Skeletal muscle satellite cell (primary cell): ENCODE measurements around the gene NDUFAF2.
A peak's percentile ranks its signal among the peaks of the same experiment; 100 is the strongest.

ENCODE experiments used
- H3K27me3 ChIP-seq: 2 replicates; pipeline ENCODE4 v1.7.0; 2013; ENCODE audit warnings: low read length; ENCODE audit not compliant: control insufficient read depth, insufficient read depth
- H3K36me3 ChIP-seq: 2 replicates; pipeline ENCODE4 v1.7.0; 2013; ENCODE audit warnings: mild to moderate bottlenecking, control low read depth, low read length; ENCODE audit not compliant: insufficient read depth
- H3K4me1 ChIP-seq: 2 replicates; pipeline ENCODE4 v1.7.0; 2013; ENCODE audit warnings: low read length; ENCODE audit not compliant: control insufficient read depth, insufficient read depth
- H3K4me2 ChIP-seq: 2 replicates; pipeline ENCODE4 v1.7.0; 2013; ENCODE audit warnings: mild to moderate bottlenecking, low read length
- H3K4me3 ChIP-seq: 2 replicates; pipeline ENCODE4 v1.7.0; 2013; ENCODE audit warnings: low read length
- H3K9ac ChIP-seq: 2 replicates; pipeline ENCODE4 v1.7.0; 2013; ENCODE audit warnings: mild to moderate bottlenecking, low read depth, low read length, moderate library complexity
- H3K9me3 ChIP-seq: replicated peaks from 2 replicates; pipeline ENCODE4 v1.7.0; 2013; ENCODE audit warnings: mild to moderate bottlenecking, control low read depth, low read length

NDUFAF2 gene

GRCh38 chr5:61162010-61162831, 217.2 kb downstream of the NDUFAF2 start, which contains the start of gene SMIM15:
SMIM15 (minus strand) TSS chr5:61162468; CDS start chr5:61160171, 2,297 bp downstream.
- peaks cover 23% of the 10 kb centered on the region for H3K4me1 ChIP-seq
- H3K36me3 ChIP-seq: peaks cover 34% of the 10 kb centered on the region
- H3K9me3 ChIP-seq: no peaks in the 10 kb centered on the region
- peak within 1 kb of the TSS; percentile 95 for H3K4me2 ChIP-seq
- no peaks in the 10 kb centered on the region for H3K27me3 ChIP-seq
- peak within 1 kb of the TSS; percentile 98 for H3K4me3 ChIP-seq
- peak within 1 kb of the TSS; percentile 97 for H3K9ac ChIP-seq

- H3K4me1 ChIP-seq: peaks cover 23% of the 10 kb centered on the region
- H3K4me3 ChIP-seq: peak overlapping the region; percentile 98
- H3K9ac ChIP-seq: peak overlapping the region; percentile 97
- no peaks in the 10 kb centered on the region for H3K9me3 ChIP-seq
- peak overlapping the region; percentile 95 for H3K4me2 ChIP-seq
- peaks cover 27% of the 10 kb centered on the region for H3K36me3 ChIP-seq
- H3K27me3 ChIP-seq: no peaks in the 10 kb centered on the region
These were observed 218.0 kb downstream of the NDUFAF2 start for GRCh38 chr5:61162832-61163567.

GRCh38 chr5:61163905-61164304, 218.9 kb downstream of the NDUFAF2 start:
- Histone ChIP-seq H3K9ac (no peak overlapping the region), H3K4me2 (peak overlapping the region; percentile 95), H3K36me3 (peaks cover 19% of the 10 kb centered on the region), H3K4me3 (peak overlapping the region; percentile 98), H3K27me3 (no peaks in the 10 kb centered on the region), H3K9me3 (no peaks in the 10 kb centered on the region), H3K4me1 (peaks cover 23% of the 10 kb centered on the region)

GRCh38 chr5:61167382-61167781, 222.4 kb downstream of the NDUFAF2 start:
- no peaks in the 10 kb centered on the region for H3K27me3 ChIP-seq
- no peaks in the 10 kb centered on the region for H3K9me3 ChIP-seq
- no peak overlapping the region for H3K4me3 ChIP-seq
- no peak overlapping the region for H3K4me2 ChIP-seq
- H3K4me1 ChIP-seq: peaks cover 10% of the 10 kb centered on the region
- no peaks in the 10 kb centered on the region for H3K36me3 ChIP-seq
- H3K9ac ChIP-seq: no peak overlapping the region

- H3K9me3 ChIP-seq: no peaks in the 10 kb centered on the region
- no peaks in the 10 kb centered on the region for H3K36me3 ChIP-seq
These were observed 223.9 kb downstream of the NDUFAF2 start for GRCh38 chr5:61168951-61169350.

GRCh38 chr5:61171479-61171878, 226.5 kb downstream of the NDUFAF2 start:
- Histone ChIP-seq H3K4me2 (no peak overlapping the region), H3K4me1 (no peaks in the 10 kb centered on the region), H3K9ac (no peak overlapping the region), H3K27me3 (no peaks in the 10 kb centered on the region), H3K9me3 (no peaks in the 10 kb centered on the region), H3K4me3 (no peak overlapping the region), H3K36me3 (no peaks in the 10 kb centered on the region)

More at GRCh38 chr5:61168951-61169350, 223.9 kb downstream of the NDUFAF2 start:
- Histone ChIP-seq H3K27me3 (no peaks in the 10 kb centered on the region), H3K4me3 (no peak overlapping the region), H3K4me2 (no peak overlapping the region), H3K4me1 (peaks cover under 1% of the 10 kb centered on the region), H3K9ac (no peak overlapping the region)

- H3K9ac ChIP-seq: no peak overlapping the region
- H3K27me3 ChIP-seq: no peaks in the 10 kb centered on the region
- H3K36me3 ChIP-seq: no peaks in the 10 kb centered on the region
- no peaks in the 10 kb centered on the region for H3K4me1 ChIP-seq
- no peaks in the 10 kb centered on the region for H3K9me3 ChIP-seq
- no peak overlapping the region for H3K4me3 ChIP-seq
- H3K4me2 ChIP-seq: no peak overlapping the region
These were observed 231.6 kb downstream of the NDUFAF2 start for GRCh38 chr5:61176631-61177030.

GRCh38 chr5:61177070-61177469, 232.1 kb downstream of the NDUFAF2 start:
- Histone ChIP-seq H3K4me2 (no peak overlapping the region), H3K4me1 (no peaks in the 10 kb centered on the region), H3K9me3 (no peaks in the 10 kb centered on the region), H3K4me3 (no peak overlapping the region), H3K27me3 (no peaks in the 10 kb centered on the region), H3K9ac (no peak overlapping the region), H3K36me3 (no peaks in the 10 kb centered on the region)

GRCh38 chr5:61177716-61178115, 232.7 kb downstream of the NDUFAF2 start:
- no peak overlapping the region for H3K4me3 ChIP-seq
- no peaks in the 10 kb centered on the region for H3K9me3 ChIP-seq
- no peak overlapping the region for H3K4me2 ChIP-seq
- H3K36me3 ChIP-seq: no peaks in the 10 kb centered on the region
- no peaks in the 10 kb centered on the region for H3K4me1 ChIP-seq
- no peaks in the 10 kb centered on the region for H3K27me3 ChIP-seq
- no peak overlapping the region for H3K9ac ChIP-seq

GRCh38 chr5:61178702-61179101, 233.7 kb downstream of the NDUFAF2 start:
- H3K27me3 ChIP-seq: no peaks in the 10 kb centered on the region
- no peaks in the 10 kb centered on the region for H3K9me3 ChIP-seq
- H3K4me3 ChIP-seq: no peak overlapping the region
- H3K4me2 ChIP-seq: no peak overlapping the region
- H3K4me1 ChIP-seq: no peaks in the 10 kb centered on the region
- H3K9ac ChIP-seq: no peak overlapping the region
- no peaks in the 10 kb centered on the region for H3K36me3 ChIP-seq

GRCh38 chr5:61180886-61181285, 235.9 kb downstream of the NDUFAF2 start:
- peak overlapping the region; percentile 59 for H3K4me2 ChIP-seq
- H3K4me1 ChIP-seq: no peaks in the 10 kb centered on the region
- H3K9me3 ChIP-seq: no peaks in the 10 kb centered on the region
- H3K36me3 ChIP-seq: no peaks in the 10 kb centered on the region
- peak overlapping the region; percentile 39 for H3K9ac ChIP-seq
- no peaks in the 10 kb centered on the region for H3K27me3 ChIP-seq
- H3K4me3 ChIP-seq: peak overlapping the region; percentile 2
